ENCODE data around the gene BYSL.

DNA sequence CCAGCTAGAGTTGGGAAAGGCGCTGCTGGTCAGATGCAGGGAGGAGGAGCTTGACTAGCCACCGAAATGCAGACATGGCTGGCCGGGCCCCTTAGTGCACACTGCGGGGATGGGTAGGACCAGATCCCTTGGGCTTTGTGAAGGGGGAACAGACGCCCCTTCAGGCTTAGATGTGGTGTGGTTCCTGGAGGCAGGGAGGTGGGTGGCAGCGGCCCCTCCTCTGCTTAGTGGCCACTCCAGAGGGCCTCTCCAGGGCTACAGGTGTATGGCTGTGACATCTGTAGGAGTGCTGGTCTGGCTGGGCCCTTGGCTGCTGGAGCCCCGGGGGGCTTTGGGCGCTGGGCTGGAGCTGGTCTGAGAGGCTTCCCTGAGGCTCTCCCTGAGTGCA, 14.4 kb downstream of the BYSL start:
- TF ChIP-seq, protein P1, sequence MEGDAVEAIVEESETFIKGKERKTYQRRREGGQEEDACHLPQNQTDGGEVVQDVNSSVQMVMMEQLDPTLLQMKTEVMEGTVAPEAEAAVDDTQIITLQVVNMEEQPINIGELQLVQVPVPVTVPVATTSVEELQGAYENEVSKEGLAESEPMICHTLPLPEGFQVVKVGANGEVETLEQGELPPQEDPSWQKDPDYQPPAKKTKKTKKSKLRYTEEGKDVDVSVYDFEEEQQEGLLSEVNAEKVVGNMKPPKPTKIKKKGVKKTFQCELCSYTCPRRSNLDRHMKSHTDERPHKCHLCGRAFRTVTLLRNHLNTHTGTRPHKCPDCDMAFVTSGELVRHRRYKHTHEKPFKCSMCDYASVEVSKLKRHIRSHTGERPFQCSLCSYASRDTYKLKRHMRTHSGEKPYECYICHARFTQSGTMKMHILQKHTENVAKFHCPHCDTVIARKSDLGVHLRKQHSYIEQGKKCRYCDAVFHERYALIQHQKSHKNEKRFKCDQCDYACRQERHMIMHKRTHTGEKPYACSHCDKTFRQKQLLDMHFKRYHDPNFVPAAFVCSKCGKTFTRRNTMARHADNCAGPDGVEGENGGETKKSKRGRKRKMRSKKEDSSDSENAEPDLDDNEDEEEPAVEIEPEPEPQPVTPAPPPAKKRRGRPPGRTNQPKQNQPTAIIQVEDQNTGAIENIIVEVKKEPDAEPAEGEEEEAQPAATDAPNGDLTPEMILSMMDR (IDR thresholded peaks at IDR 0.05; ENCODE audit: insufficient read depth, low read length, poor library complexity, severe bottlenecking) = no peak
- no peak for TF ChIP-seq EZH2phosphoT487 (conservative IDR thresholded peaks at IDR 0.05; ENCODE audit: low read length)
